ENCODE results near the gene CTSL. TPM values are rescaled to one million over a fixed set of nuclear protein-coding genes. Genes with fewer than 3 reads are reported as not detected.

The CTSL gene
- polyA plus RNA-seq, 3 donors = 22.0 to 28.8 (median 28.3) TPM

DNA sequence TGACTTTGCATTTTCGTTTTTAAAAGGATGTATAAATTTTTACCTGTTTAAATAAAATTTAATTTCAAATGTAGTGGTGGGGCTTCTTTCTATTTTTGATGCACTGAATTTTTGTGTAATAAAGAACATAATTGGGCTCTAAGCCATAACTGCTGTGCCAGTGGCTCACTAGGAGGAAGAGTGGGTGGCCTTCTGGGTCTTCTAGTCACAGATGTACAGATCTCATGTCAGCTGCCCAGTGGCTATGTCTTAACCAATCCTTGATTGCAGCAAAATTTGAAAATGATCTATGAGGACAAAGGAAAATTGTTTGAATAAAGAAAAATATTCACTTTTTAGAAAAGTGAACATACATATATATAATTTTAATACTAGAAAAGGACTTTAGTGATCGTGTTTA lies 5.4 kb downstream of the CTSL start:
- H3K9me3 ChIP-seq (replicated peaks in 1 of 2; ENCODE audit: control insufficient read depth in 1 of 2, insufficient read depth in 1 of 2, low read length in 2 of 2) = no peaks in the 10 kb centered on the region
- H3K27me3 Mint-ChIP-seq (ENCODE audit: low read depth in 3 of 3) = peaks cover 18 to 33% (median 21%) of the 10 kb centered on the region in 3 donors
- H3K4me3 Mint-ChIP-seq = no peak overlapping the region
- H3K4me2 ChIP-seq (replicated peaks; ENCODE audit: extremely low read depth, low read length, poor library complexity, severe bottlenecking) = no peak overlapping the region
- H3K9me3 Mint-ChIP-seq = peaks cover 0 to 6% (median 2%) of the 10 kb centered on the region in 7 donors
- intact Hi-C loops (cut with micrococcal nuclease) = no loop called here
- H3K4me1 ChIP-seq (ENCODE audit: control insufficient read depth in 1 of 2, insufficient read depth in 2 of 2, low read length in 2 of 2) = peaks cover 4 to 5% of the 10 kb centered on the region in 2 donors
- no peak overlapping the region for H3K27ac ChIP-seq (ENCODE audit: low read depth in 1 of 2, low read length in 2 of 2)
- H3K4me3 ChIP-seq (replicated peaks in 1 of 3; ENCODE audit: low read depth in 2 of 3, low read length in 3 of 3) = no peak overlapping the region
- TF ChIP-seq, protein P1, sequence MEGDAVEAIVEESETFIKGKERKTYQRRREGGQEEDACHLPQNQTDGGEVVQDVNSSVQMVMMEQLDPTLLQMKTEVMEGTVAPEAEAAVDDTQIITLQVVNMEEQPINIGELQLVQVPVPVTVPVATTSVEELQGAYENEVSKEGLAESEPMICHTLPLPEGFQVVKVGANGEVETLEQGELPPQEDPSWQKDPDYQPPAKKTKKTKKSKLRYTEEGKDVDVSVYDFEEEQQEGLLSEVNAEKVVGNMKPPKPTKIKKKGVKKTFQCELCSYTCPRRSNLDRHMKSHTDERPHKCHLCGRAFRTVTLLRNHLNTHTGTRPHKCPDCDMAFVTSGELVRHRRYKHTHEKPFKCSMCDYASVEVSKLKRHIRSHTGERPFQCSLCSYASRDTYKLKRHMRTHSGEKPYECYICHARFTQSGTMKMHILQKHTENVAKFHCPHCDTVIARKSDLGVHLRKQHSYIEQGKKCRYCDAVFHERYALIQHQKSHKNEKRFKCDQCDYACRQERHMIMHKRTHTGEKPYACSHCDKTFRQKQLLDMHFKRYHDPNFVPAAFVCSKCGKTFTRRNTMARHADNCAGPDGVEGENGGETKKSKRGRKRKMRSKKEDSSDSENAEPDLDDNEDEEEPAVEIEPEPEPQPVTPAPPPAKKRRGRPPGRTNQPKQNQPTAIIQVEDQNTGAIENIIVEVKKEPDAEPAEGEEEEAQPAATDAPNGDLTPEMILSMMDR (IDR thresholded peaks at IDR 0.05) = no peak
- no peak for DNase-seq
- H2AFZ ChIP-seq (ENCODE audit: insufficient read depth, low read depth, low read length, poor library complexity, severe bottlenecking) = no peak overlapping the region
- peaks cover 2 to 29% of the 10 kb centered on the region in 2 donors for H3K27me3 ChIP-seq (ENCODE audit: control insufficient read depth in 2 of 2, insufficient read depth in 2 of 2, low read length in 2 of 2)
- peaks cover 7% of the 10 kb centered on the region for H3K4me1 Mint-ChIP-seq
- no peaks in the 10 kb centered on the region for H3K79me2 ChIP-seq (ENCODE audit: insufficient read depth, low read length)
- WGBS (ENCODE audit: insufficient coverage) = no CpG with 5 or more reads among the region's 2 CpGs
- H3K36me3 Mint-ChIP-seq = peaks cover 9 to 17% of the 10 kb centered on the region in 2 donors
- no peak overlapping the region for H3K9ac ChIP-seq (ENCODE audit: insufficient read depth, low read length, poor library complexity, severe bottlenecking)
- H4K20me1 ChIP-seq (ENCODE audit: insufficient read depth, low read length) = no peaks in the 10 kb centered on the region
- no peaks in the 10 kb centered on the region for H3K36me3 ChIP-seq (replicated peaks in 1 of 2; ENCODE audit: control insufficient read depth in 1 of 2, insufficient read depth in 2 of 2, low read length in 2 of 2)
- H3K27ac Mint-ChIP-seq = no peak overlapping the region

DNA sequence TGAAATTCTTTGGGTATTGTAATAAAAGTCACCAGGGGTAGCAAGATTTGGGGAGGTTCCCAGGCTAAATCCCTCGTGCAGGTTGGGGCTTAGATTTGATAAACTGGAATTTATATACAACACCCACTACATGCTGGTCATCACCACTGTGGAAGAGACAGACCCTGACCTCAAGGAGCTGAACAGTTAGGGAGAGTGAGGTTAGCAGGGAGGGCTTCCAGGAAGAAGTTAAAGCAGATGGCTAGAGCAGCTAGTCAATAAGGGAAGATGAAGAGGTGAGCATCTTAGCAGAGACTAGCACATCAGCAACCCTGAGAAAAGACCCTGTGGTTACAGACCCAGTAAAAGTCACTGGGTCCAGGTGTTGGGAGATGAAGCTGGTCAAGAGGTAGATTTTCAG lies 6.4 kb downstream of the CTSL start:
- Histone ChIP-seq H3K4me1 (ENCODE audit: control insufficient read depth in 1 of 2, insufficient read depth in 2 of 2, low read length in 2 of 2) (no peaks in the 10 kb centered on the region), H3K79me2 (ENCODE audit: insufficient read depth, low read length) (no peaks in the 10 kb centered on the region), H4K20me1 (ENCODE audit: insufficient read depth, low read length) (no peaks in the 10 kb centered on the region), H3K4me3 (replicated peaks in 1 of 3; ENCODE audit: low read depth in 2 of 3, low read length in 3 of 3) (no peak overlapping the region), H3K27ac (ENCODE audit: low read depth in 1 of 2, low read length in 2 of 2) (no peak overlapping the region), H3K9ac (ENCODE audit: insufficient read depth, low read length, poor library complexity, severe bottlenecking) (no peak overlapping the region), H3K27me3 (ENCODE audit: control insufficient read depth in 2 of 2, insufficient read depth in 2 of 2, low read length in 2 of 2) (peaks cover 0 to 19% of the 10 kb centered on the region in 2 donors), H2AFZ (ENCODE audit: insufficient read depth, low read depth, low read length, poor library complexity, severe bottlenecking) (no peak overlapping the region), H3K4me2 (replicated peaks; ENCODE audit: extremely low read depth, low read length, poor library complexity, severe bottlenecking) (no peak overlapping the region), H3K9me3 (replicated peaks in 1 of 2; ENCODE audit: control insufficient read depth in 1 of 2, insufficient read depth in 1 of 2, low read length in 2 of 2) (no peaks in the 10 kb centered on the region), H3K36me3 (replicated peaks in 1 of 2; ENCODE audit: control insufficient read depth in 1 of 2, insufficient read depth in 2 of 2, low read length in 2 of 2) (no peaks in the 10 kb centered on the region)
- H3K9me3 Mint-ChIP-seq = peaks cover 0 to 6% (median 2%) of the 10 kb centered on the region in 7 donors
- H3K4me3 Mint-ChIP-seq = no peak overlapping the region
- no CpG with 5 or more reads among the region's 1 CpG for WGBS (ENCODE audit: insufficient coverage)
- no peak overlapping the region for H3K27ac Mint-ChIP-seq
- TF ChIP-seq, protein P1 (IDR thresholded peaks at IDR 0.05) = no peak
- peaks cover 12 to 30% (median 21%) of the 10 kb centered on the region in 3 donors for H3K27me3 Mint-ChIP-seq (ENCODE audit: low read depth in 3 of 3)
- intact Hi-C loops (cut with micrococcal nuclease) = no loop called here
- no peak for DNase-seq
- peaks cover 5 to 15% of the 10 kb centered on the region in 2 donors for H3K36me3 Mint-ChIP-seq
- H3K4me1 Mint-ChIP-seq = peaks cover 3% of the 10 kb centered on the region

Data from CD14-positive monocyte (primary cell).